ENCODE data around the gene DNAJB12.
A peak's percentile ranks its signal among the peaks of the same experiment; 100 is the strongest.

DNAJB12 gene

DNA sequence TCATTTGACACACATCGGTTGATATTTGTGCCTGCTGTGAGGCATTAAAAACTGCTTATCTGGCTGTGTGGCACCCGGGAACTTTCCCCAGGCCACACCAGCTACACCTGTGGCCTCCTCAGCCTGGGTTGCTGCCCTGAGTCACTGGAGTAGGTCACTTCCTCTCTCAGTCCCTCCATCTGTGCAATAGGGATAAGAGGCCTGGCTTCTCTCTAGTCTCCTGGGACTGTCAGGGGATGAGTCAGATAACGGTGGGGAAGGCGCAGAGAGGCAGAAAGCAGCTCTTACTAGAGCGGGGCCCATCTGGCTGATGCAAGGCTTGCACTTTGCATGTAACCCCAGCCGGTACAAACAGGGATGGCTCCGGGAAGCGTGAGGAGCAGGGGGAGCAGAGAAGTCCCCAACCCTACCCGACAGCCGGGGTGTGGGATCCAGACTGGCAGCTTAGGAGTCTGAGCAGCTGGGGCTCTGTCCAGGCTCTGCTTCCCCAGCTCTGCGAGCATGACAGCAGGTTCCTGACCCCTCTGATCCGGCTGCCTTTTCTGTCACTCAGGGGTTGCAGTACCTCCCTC, 34.0 kb downstream of the DNAJB12 start (continued):
- TF ChIP-seq TSHZ1 (tag by site-specific recombination; IDR thresholded peaks at IDR 0.05; ENCODE audit: borderline replicate concordance) (peak; percentile 69; the same call in 1 of the 2 replicates), REST (tag by site-specific recombination; IDR thresholded peaks at IDR 0.05) (peak; percentile 61), ZNF624 (tag by site-specific recombination; IDR thresholded peaks at IDR 0.05) (no peak), ZNF114 (tag by site-specific recombination; IDR thresholded peaks at IDR 0.05) (no peak), HOXA7 (CRISPR knock-in tag; IDR thresholded peaks at IDR 0.05; ENCODE audit: borderline replicate concordance) (no peak), PRDM1 (tag by site-specific recombination; IDR thresholded peaks at IDR 0.05) (peak; percentile 88), ZNF473 (tag by site-specific recombination; IDR thresholded peaks at IDR 0.05) (no peak), TCF7L2 (IDR thresholded peaks at IDR 0.05; ENCODE audit: borderline replicate concordance, low read depth, low read length) (no peak), KLF10 (tag by site-specific recombination; IDR thresholded peaks at IDR 0.05) (peak; percentile 81), ZNF692 (tag by site-specific recombination; IDR thresholded peaks at IDR 0.05) (peak; percentile 100), RBAK (tag by site-specific recombination; IDR thresholded peaks at IDR 0.05) (no peak), ZBTB8A (tag by site-specific recombination; IDR thresholded peaks at IDR 0.05) (peak; percentile 86), OVOL3 (tag by site-specific recombination; IDR thresholded peaks at IDR 0.05) (peak; percentile 99), GFI1B (tag by site-specific recombination; IDR thresholded peaks at IDR 0.05) (no peak), ZNF10 (tag by site-specific recombination; IDR thresholded peaks at IDR 0.05) (peak; percentile 47; the same call in 1 of the 2 replicates), ZNF350 (tag by site-specific recombination; IDR thresholded peaks at IDR 0.05) (no peak), OSR2 (tag by site-specific recombination; IDR thresholded peaks at IDR 0.05) (peak; percentile 64), ZNF121 (tag by site-specific recombination; IDR thresholded peaks at IDR 0.05) (no peak), ZNF48 (tag by site-specific recombination; IDR thresholded peaks at IDR 0.05) (no peak), ZNF274 (IDR thresholded peaks at IDR 0.05; ENCODE audit: low read length) (no peak), ZNF274 (tag by site-specific recombination; IDR thresholded peaks at IDR 0.05; ENCODE audit: borderline replicate concordance) (no peak), ZNF626 (tag by site-specific recombination; IDR thresholded peaks at IDR 0.05) (no peak), GLIS1 (tag by site-specific recombination; IDR thresholded peaks at IDR 0.05) (peak; percentile 83), YY1 (tag by site-specific recombination; IDR thresholded peaks at IDR 0.05) (no peak), ZNF248 (tag by site-specific recombination; IDR thresholded peaks at IDR 0.05) (no peak), IKZF3 (tag by site-specific recombination; IDR thresholded peaks at IDR 0.05) (peak; percentile 99), ZNF324 (tag by site-specific recombination; IDR thresholded peaks at IDR 0.05) (peak; percentile 99)
- TF ChIP-seq, protein P1, sequence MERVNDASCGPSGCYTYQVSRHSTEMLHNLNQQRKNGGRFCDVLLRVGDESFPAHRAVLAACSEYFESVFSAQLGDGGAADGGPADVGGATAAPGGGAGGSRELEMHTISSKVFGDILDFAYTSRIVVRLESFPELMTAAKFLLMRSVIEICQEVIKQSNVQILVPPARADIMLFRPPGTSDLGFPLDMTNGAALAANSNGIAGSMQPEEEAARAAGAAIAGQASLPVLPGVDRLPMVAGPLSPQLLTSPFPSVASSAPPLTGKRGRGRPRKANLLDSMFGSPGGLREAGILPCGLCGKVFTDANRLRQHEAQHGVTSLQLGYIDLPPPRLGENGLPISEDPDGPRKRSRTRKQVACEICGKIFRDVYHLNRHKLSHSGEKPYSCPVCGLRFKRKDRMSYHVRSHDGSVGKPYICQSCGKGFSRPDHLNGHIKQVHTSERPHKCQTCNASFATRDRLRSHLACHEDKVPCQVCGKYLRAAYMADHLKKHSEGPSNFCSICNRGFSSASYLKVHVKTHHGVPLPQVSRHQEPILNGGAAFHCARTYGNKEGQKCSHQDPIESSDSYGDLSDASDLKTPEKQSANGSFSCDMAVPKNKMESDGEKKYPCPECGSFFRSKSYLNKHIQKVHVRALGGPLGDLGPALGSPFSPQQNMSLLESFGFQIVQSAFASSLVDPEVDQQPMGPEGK (tag by site-specific recombination; IDR thresholded peaks at IDR 0.05) = peak; percentile 98
- TF ChIP-seq, protein P2, sequence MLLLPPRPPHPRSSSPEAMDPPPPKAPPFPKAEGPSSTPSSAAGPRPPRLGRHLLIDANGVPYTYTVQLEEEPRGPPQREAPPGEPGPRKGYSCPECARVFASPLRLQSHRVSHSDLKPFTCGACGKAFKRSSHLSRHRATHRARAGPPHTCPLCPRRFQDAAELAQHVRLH (tag by site-specific recombination; IDR thresholded peaks at IDR 0.05) = 0 out of 2 replicates have a peak, but pooled peaks have one; percentile 41
- TF ChIP-seq, protein P3, sequence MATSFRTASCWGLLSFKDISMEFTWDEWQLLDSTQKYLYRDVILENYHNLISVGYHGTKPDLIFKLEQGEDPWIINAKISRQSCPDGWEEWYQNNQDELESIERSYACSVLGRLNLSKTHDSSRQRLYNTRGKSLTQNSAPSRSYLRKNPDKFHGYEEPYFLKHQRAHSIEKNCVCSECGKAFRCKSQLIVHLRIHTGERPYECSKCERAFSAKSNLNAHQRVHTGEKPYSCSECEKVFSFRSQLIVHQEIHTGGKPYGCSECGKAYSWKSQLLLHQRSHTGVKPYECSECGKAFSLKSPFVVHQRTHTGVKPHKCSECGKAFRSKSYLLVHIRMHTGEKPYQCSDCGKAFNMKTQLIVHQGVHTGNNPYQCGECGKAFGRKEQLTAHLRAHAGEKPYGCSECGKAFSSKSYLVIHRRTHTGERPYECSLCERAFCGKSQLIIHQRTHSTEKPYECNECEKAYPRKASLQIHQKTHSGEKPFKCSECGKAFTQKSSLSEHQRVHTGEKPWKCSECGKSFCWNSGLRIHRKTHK (tag by site-specific recombination; IDR thresholded peaks at IDR 0.05) = no peak
